PC-3 (cell line): Measurements from ENCODE around the gene CLTCL1. TPM values are rescaled to one million over a fixed set of nuclear protein-coding genes. Genes with fewer than 3 reads are reported as not detected.

Experiments used
- ATAC-seq: fragments of 200-7000 bp; cut with Tn5 transposase; 2 replicates; pipeline ENCODE4 v1.9.1; 2020; ENCODE audit warnings: mild to moderate bottlenecking, moderate library complexity
- BruUV-seq: library from RNA; stranded (reverse); fragments of 400-500 nt; replicated peaks from 2 replicates; lab custom pipeline; 2021; lab: Mats Ljungman, UMichigan
- CTCF ChIA-PET: fragments of 300-600 bp; sonication (Branson Sonifier 250); formaldehyde crosslinking; loops from one replicate; lab custom pipeline; 2022; ENCODE audit warnings: antibody characterized with exemption; lab: Charles Lee
- POLR2A ChIA-PET: fragments of 300-600 bp; sonication (Branson Sonifier 250); formaldehyde crosslinking; loops from one replicate; lab custom pipeline; 2022; ENCODE audit warnings: antibody characterized with exemption; ENCODE audit not compliant: unreplicated experiment; lab: Charles Lee
- DNase-seq: peaks from one replicate; pipeline ENCODE4 v3.0.0-alpha.2; 2015
- H2AFZ ChIP-seq: fragments of 300-600 bp; sonication (generic); 2 replicates; pipeline ENCODE4 v1.6.0; 2016; ENCODE audit warnings: antibody characterized with exemption, low read length
- H3F3A ChIP-seq: fragments of 300-600 bp; sonication (generic); one replicate; pipeline ENCODE4 v1.6.0; 2017; ENCODE audit warnings: antibody characterized with exemption, low read length, control low read depth, mild to moderate bottlenecking; ENCODE audit not compliant: unreplicated experiment
- H3K27ac ChIP-seq: fragments of 300-600 bp; sonication (generic); 2 replicates; pipeline ENCODE4 v1.5.1; 2016; ENCODE audit warnings: mild to moderate bottlenecking, low read length
- H3K27me3 ChIP-seq: fragments of 300-600 bp; sonication (generic); 2 replicates; pipeline ENCODE4 v1.6.1; 2016; ENCODE audit warnings: low read length, mixed read lengths
- H3K36me3 ChIP-seq: fragments of 300-600 bp; sonication (generic); 2 replicates; pipeline ENCODE4 v1.6.1; 2016; ENCODE audit warnings: low read depth, mixed run types, low read length, mixed read lengths
- H3K4me1 ChIP-seq: fragments of 300-600 bp; sonication (generic); 2 replicates; pipeline ENCODE4 v1.5.1; 2016; ENCODE audit warnings: low read length; ENCODE audit not compliant: insufficient read depth
- H3K4me2 ChIP-seq: fragments of 300-600 bp; sonication (generic); 2 replicates; pipeline ENCODE4 v1.6.0; 2016; ENCODE audit warnings: low read length
- H3K4me3 ChIP-seq: fragments of 300-600 bp; sonication (generic); 2 replicates; pipeline ENCODE4 v1.5.1; 2016; ENCODE audit warnings: mild to moderate bottlenecking, low read length, mixed read lengths
- H3K79me2 ChIP-seq: fragments of 300-600 bp; sonication (generic); 2 replicates; pipeline ENCODE4 v1.6.1; 2017; ENCODE audit warnings: low read length, mixed read lengths
- H3K9ac ChIP-seq: fragments of 300-600 bp; sonication (generic); 2 replicates; pipeline ENCODE4 v1.6.0; 2016; ENCODE audit warnings: mild to moderate bottlenecking, low read length
- H3K9me2 ChIP-seq: fragments of 300-600 bp; sonication (generic); replicated peaks from 2 replicates; pipeline ENCODE4 v1.6.1; 2016; ENCODE audit warnings: mixed run types, low read length, mixed read lengths
- H3K9me3 ChIP-seq: fragments of 300-600 bp; sonication (generic); 2 replicates; pipeline ENCODE4 v1.6.1; 2016; ENCODE audit warnings: low read length, mixed read lengths
- H4K20me1 ChIP-seq: fragments of 300-600 bp; sonication (generic); 2 replicates; pipeline ENCODE4 v1.6.1; 2016; ENCODE audit warnings: low read length, mixed read lengths
- EZH2 ChIP-seq: fragments of 300-600 bp; sonication (generic); IDR thresholded peaks from one replicate; pipeline ENCODE4 v1.6.1; 2017; ENCODE audit warnings: antibody characterized with exemption, mild to moderate bottlenecking, low read length; ENCODE audit not compliant: unreplicated experiment
- EZH2phosphoT487 ChIP-seq: fragments of 300-600 bp; sonication (generic); IDR thresholded peaks from 2 replicates; pipeline ENCODE4 v1.6.1; 2018; ENCODE audit warnings: mild to moderate bottlenecking, antibody characterized with exemption, low read length, borderline replicate concordance
- intact Hi-C: fragments of 100-400 bp; cut with micrococcal nuclease; formaldehyde crosslinking; loops from 2 replicates; pipeline ENCODE4 v1.9.0; 2023
- total RNA-seq: library from RNA; depleted of rRNA; stranded (reverse); fragments of >200 nt; gene quantifications from 2 replicates; pipeline ENCODE4 v1.2.3, GENCODE V29; 2014
- TF ChIP-seq, protein P1 (sequence below): fragments of 300-600 bp; sonication (generic); conservative IDR thresholded peaks from 2 replicates; pipeline ENCODE4 v1.5.1; 2017; ENCODE audit warnings: antibody characterized with exemption, low read depth, mild to moderate bottlenecking, low read length

Gene CLTCL1
- total RNA-seq, 1 experiment from 2014 or later, result 5.5 TPM

DNA sequence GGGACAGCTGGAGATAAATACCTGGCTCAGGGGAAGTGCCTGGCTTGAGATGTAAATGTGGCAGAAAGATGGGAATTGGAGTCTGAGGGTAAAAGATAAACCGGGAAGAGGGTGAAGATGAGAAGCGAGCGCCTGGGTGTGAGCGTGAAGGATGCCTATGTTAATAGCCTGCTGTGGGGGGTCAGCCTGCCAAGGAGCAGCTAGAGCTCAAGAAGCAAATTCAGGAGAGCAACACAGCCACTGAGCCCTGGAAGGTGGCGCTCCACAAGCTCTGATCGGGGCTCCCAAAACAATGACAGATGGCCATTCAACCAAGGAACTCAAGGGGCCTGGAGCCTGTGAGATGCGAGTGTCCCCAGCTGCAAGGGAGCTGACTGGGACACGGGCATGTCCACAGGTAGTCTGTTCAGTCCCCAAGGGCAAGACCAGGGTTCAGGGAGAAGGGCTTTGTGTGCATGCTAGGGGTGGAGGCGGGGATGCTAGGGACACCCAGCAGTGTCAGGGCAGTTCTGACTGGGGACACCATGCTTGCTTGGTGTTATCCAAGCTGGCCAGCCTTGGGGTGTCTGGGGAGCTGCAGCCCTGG, 144.2 kb downstream of the CLTCL1 start:
- DNase-seq (no peak), ATAC-seq (no peak)
- no peak overlapping the region for H2AFZ ChIP-seq
- no peaks in the 10 kb centered on the region for H3K4me1 ChIP-seq
- no peaks in the 10 kb centered on the region for H3K9me3 ChIP-seq
- POLR2A ChIA-PET, result no interaction called here
- no peak overlapping the region for H3K4me3 ChIP-seq
- H4K20me1 ChIP-seq, result no peaks in the 10 kb centered on the region
- intact Hi-C loops, result no loop called here
- H3K4me2 ChIP-seq, result no peak overlapping the region
- no peak overlapping the region for H3K9ac ChIP-seq
- H3K27ac ChIP-seq, result no peak overlapping the region
- peaks cover 14% of the 10 kb centered on the region; the same call in 1 of the 2 replicates for H3K27me3 ChIP-seq
- no TSS peak for BruUV-seq
- TF ChIP-seq, protein P1, sequence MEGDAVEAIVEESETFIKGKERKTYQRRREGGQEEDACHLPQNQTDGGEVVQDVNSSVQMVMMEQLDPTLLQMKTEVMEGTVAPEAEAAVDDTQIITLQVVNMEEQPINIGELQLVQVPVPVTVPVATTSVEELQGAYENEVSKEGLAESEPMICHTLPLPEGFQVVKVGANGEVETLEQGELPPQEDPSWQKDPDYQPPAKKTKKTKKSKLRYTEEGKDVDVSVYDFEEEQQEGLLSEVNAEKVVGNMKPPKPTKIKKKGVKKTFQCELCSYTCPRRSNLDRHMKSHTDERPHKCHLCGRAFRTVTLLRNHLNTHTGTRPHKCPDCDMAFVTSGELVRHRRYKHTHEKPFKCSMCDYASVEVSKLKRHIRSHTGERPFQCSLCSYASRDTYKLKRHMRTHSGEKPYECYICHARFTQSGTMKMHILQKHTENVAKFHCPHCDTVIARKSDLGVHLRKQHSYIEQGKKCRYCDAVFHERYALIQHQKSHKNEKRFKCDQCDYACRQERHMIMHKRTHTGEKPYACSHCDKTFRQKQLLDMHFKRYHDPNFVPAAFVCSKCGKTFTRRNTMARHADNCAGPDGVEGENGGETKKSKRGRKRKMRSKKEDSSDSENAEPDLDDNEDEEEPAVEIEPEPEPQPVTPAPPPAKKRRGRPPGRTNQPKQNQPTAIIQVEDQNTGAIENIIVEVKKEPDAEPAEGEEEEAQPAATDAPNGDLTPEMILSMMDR, result no peak
- no peak for TF ChIP-seq EZH2
- no peak for TF ChIP-seq EZH2phosphoT487
- H3F3A ChIP-seq, result no peaks in the 10 kb centered on the region
- H3K9me2 ChIP-seq, result no peaks in the 10 kb centered on the region
- H3K79me2 ChIP-seq, result peaks cover 18% of the 10 kb centered on the region
- peaks cover 2% of the 10 kb centered on the region; the same call in 1 of the 2 replicates for H3K36me3 ChIP-seq
- CTCF ChIA-PET, result no interaction called here

DNA sequence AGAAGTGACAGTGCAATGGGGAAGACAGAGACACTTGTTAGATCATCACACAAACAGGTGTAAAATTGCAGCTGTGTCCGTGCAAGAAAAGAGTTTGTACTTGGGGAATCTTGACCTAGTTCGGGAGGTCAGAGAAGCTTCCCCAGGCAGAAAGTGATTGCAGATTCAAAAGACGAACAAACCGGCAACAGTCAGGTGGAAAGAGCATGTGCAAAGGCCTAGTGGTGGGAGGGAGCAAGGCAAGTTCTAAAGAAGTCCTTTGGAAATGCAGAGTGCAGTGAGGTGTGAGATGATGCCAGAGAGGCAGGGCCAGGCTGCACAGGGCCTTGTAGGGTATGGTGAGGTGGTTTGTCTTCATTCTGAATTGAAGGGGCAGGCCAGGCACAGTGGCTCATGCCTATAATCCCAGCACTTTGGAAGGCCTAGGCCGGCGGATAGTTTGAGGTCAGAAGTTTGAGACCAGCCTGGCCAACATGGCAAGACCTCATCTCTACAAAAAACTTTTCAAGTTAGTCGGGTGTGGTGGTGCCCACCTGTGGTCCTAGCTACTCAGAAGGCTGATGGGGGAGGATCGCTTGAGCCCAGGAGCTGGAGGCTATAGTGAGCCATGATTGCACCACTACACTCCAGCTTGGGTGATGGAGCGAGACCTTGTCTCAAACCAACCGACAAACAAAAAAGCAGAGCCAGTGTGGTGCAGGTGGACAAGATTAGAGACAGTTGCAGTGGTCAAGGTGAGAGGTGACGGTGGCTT, 145.1 kb downstream of the CLTCL1 start:
- H3K79me2 ChIP-seq, result peaks cover 18% of the 10 kb centered on the region
- H3K4me3 ChIP-seq, result no peak overlapping the region
- no peaks in the 10 kb centered on the region for H3K9me3 ChIP-seq
- H3K27ac ChIP-seq, result no peak overlapping the region
- ChIA-PET CTCF (no interaction called here), POLR2A (no interaction called here)
- H3K27me3 ChIP-seq, result peaks cover 7% of the 10 kb centered on the region; the same call in 1 of the 2 replicates
- ATAC-seq (no peak), DNase-seq (no peak)
- H3K9me2 ChIP-seq, result no peaks in the 10 kb centered on the region
- no peak overlapping the region for H2AFZ ChIP-seq
- H3F3A ChIP-seq, result no peaks in the 10 kb centered on the region
- H3K4me2 ChIP-seq, result no peak overlapping the region
- H4K20me1 ChIP-seq, result no peaks in the 10 kb centered on the region
- H3K4me1 ChIP-seq, result no peaks in the 10 kb centered on the region
- intact Hi-C loops, result no loop called here
- H3K36me3 ChIP-seq, result peaks cover 6% of the 10 kb centered on the region; the same call in 1 of the 2 replicates
- no peak overlapping the region for H3K9ac ChIP-seq
- no peak for TF ChIP-seq EZH2
- TF ChIP-seq, protein P1, result no peak
- TF ChIP-seq EZH2phosphoT487, result no peak
- no TSS peak for BruUV-seq
